ENCODE data around the gene FGFRL1.
"Not testable (repeated sequence)": the region's sequence is repeated elsewhere in the genome, so short reads cannot be mapped to it uniquely, and the experiment has no call there.

FGFRL1 gene

GRCh38 chr4:1052231-1052671 lies 40.8 kb downstream of the FGFRL1 start:
- TF ChIP-seq CTCF (IDR thresholded peaks at IDR 0.05; ENCODE audit: low read depth, low read length): no peak
- no peaks in the 10 kb centered on the region for H3K9me3 ChIP-seq (ENCODE audit: severe bottlenecking)
- DNase-seq: peak; percentile 12
- peaks cover 20% of the 10 kb centered on the region for H3K27me3 ChIP-seq (ENCODE audit: insufficient read depth, low read depth, severe bottlenecking)
- no peak overlapping the region for H3K27ac ChIP-seq
- no peaks in the 10 kb centered on the region for H3K36me3 ChIP-seq
- no peak overlapping the region for H3K4me3 ChIP-seq (ENCODE audit: low read depth, low read length)

GRCh38 chr4:1053080-1053661 lies 41.7 kb downstream of the FGFRL1 start:
- Histone ChIP-seq H3K4me3 (ENCODE audit: low read depth, low read length) (no peak overlapping the region), H3K27me3 (ENCODE audit: insufficient read depth, low read depth, severe bottlenecking) (peaks cover 19% of the 10 kb centered on the region), H3K9me3 (ENCODE audit: severe bottlenecking) (no peaks in the 10 kb centered on the region), H3K36me3 (no peaks in the 10 kb centered on the region), H3K27ac (no peak overlapping the region)
- TF ChIP-seq CTCF (IDR thresholded peaks at IDR 0.05; ENCODE audit: low read depth, low read length): no peak
- no peak for DNase-seq

GRCh38 chr4:1053891-1054290 lies 42.5 kb downstream of the FGFRL1 start:
- not testable (repeated sequence) for H3K4me3 ChIP-seq (ENCODE audit: low read depth, low read length); DNase-seq; H3K36me3 ChIP-seq; H3K27ac ChIP-seq; H3K9me3 ChIP-seq (ENCODE audit: severe bottlenecking)
- peaks cover 19% of the 10 kb centered on the region for H3K27me3 ChIP-seq (ENCODE audit: insufficient read depth, low read depth, severe bottlenecking)

- H3K27ac ChIP-seq; DNase-seq; H3K36me3 ChIP-seq; H3K9me3 ChIP-seq (ENCODE audit: severe bottlenecking); H3K4me3 ChIP-seq (ENCODE audit: low read depth, low read length): not testable (repeated sequence)
- peaks cover 19% of the 10 kb centered on the region for H3K27me3 ChIP-seq (ENCODE audit: insufficient read depth, low read depth, severe bottlenecking)
These were observed 43.3 kb downstream of the FGFRL1 start for GRCh38 chr4:1054696-1055242.

- DNase-seq; H3K9me3 ChIP-seq (ENCODE audit: severe bottlenecking); H3K36me3 ChIP-seq; H3K27ac ChIP-seq: not testable (repeated sequence)
- peaks cover 19% of the 10 kb centered on the region for H3K27me3 ChIP-seq (ENCODE audit: insufficient read depth, low read depth, severe bottlenecking)
- peak overlapping the region; percentile 2 for H3K4me3 ChIP-seq (ENCODE audit: low read depth, low read length)
These were observed 43.8 kb downstream of the FGFRL1 start for GRCh38 chr4:1055243-1055701.

GRCh38 chr4:1055721-1056590 lies 44.5 kb downstream of the FGFRL1 start:
- no peaks in the 10 kb centered on the region for H3K36me3 ChIP-seq
- peaks cover 19% of the 10 kb centered on the region for H3K27me3 ChIP-seq (ENCODE audit: insufficient read depth, low read depth, severe bottlenecking)
- H3K9me3 ChIP-seq (ENCODE audit: severe bottlenecking): no peaks in the 10 kb centered on the region
- DNase-seq: peak; percentile 87
- no peak overlapping the region for H3K27ac ChIP-seq
- H3K4me3 ChIP-seq (ENCODE audit: low read depth, low read length): peak overlapping the region; percentile 2
- TF ChIP-seq CTCF (IDR thresholded peaks at IDR 0.05; ENCODE audit: low read depth, low read length): no peak

- H3K27ac ChIP-seq: no peak overlapping the region
- no peak overlapping the region for H3K4me3 ChIP-seq (ENCODE audit: low read depth, low read length)
- TF ChIP-seq CTCF (IDR thresholded peaks at IDR 0.05; ENCODE audit: low read depth, low read length): no peak
- H3K9me3 ChIP-seq (ENCODE audit: severe bottlenecking): no peaks in the 10 kb centered on the region
- H3K36me3 ChIP-seq: no peaks in the 10 kb centered on the region
- H3K27me3 ChIP-seq (ENCODE audit: insufficient read depth, low read depth, severe bottlenecking): peaks cover 19% of the 10 kb centered on the region
- no peak for DNase-seq
These were observed 45.4 kb downstream of the FGFRL1 start for GRCh38 chr4:1056671-1057402.
